GM19023 (cell line): ENCODE data around the gene CYP4F2.
"Not testable (repeated sequence)": the region's sequence is repeated elsewhere in the genome, so short reads cannot be mapped to it uniquely, and the experiment has no call there.

Experiments
- ATAC-seq: cut with Tn5 transposase; IDR thresholded peaks from one replicate; pipeline ENCODE4 v1.9.1; 2021; ENCODE audit warnings: mild to moderate bottlenecking, moderate library complexity; ENCODE audit not compliant: unreplicated experiment

CYP4F2 gene

GRCh38 chr19:15900504-15900903 lies 2.6 kb upstream of the CYP4F2 start:
- ATAC-seq: no peak

GRCh38 chr19:15900032-15900431 lies 2.2 kb upstream of the CYP4F2 start:
- ATAC-seq: not testable (repeated sequence)

GRCh38 chr19:15899561-15899960 lies 1.7 kb upstream of the CYP4F2 start:
- not testable (repeated sequence) for ATAC-seq

- no peak for ATAC-seq
Measured at GRCh38 chr19:15897026-15897737, 692 bp downstream of the CYP4F2 start.

- ATAC-seq: no peak
Measured at GRCh38 chr19:15895876-15896430, 1.9 kb downstream of the CYP4F2 start.

DNA sequence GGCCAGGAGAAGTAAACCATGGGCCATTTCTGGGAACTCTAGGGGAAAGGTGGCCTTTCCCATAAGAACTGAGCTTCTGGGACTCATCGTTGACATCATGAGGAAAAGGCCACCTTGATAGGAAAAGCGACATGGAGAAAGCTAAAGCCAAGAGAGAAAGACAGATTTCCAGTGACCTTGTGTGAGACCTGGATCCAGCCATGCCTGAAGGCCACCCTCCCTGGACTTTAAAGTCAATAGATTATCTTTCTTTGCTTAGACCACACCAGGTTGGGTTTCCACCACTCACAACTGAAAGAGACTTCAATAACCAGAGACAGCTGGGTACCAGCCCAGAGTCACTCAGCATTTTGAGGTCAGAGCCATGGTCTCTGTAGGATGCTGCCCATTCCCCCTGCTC lies 3.5 kb downstream of the CYP4F2 start:
- ATAC-seq: no peak

DNA sequence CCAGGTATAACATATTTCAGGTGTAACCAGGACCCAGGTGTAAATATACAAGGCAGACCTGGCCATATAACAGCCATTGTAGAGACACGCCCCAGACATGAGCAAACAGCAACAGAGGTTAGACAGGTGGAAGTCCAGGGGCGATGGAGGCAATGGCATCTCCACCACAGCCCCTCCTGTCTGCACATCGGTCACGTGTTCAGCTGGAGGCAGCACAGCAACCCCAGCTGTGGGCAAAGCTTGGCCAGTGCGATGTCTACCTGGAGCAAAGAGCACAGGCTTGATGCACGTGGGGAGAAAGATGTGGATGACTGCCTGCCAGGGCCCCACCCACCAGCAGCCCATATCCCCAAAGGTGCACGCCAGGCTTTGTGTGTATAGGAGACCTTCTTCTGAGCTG lies 4.4 kb downstream of the CYP4F2 start:
- ATAC-seq: no peak

- ATAC-seq: no peak
Measured at GRCh38 chr19:15892012-15892411, 5.9 kb downstream of the CYP4F2 start.

DNA sequence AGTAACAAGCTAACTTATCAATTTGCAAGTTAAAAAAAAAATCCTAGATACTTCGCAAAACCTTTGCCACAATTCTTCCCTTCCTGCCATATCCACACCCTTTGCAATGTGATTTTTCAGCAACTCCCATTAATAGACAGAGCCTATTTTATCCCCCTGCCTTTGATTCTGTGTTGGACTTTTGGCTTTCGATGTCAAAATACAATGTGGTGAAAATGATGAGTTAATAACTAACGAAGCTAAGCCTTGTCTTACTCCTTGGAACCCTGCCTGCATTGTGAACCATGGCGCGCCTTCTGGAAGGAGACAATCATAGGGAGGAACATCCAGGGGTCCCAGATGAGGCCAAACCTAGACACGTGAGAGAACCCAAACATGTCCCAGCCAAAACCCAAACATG lies 6.4 kb downstream of the CYP4F2 start:
- ATAC-seq: no peak

DNA sequence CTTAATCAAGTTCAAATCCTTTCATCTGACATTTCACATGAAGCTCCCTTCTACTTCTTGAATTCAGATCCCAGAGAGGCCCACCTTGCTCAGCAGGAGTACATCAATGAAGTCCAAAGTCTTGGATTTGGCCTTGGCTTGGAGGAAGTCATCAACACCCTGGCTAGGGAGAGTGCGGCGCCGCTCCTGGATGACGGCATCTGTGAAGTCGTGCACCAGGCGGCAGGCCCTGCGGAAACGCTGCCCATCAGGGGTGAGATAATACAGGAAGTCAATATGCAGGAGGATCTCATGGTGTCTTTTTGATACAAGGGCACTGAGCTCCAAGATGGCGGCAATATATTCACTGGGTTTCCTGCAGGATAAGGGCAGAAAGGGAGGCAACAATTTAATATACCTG lies 8.5 kb downstream of the CYP4F2 start:
- ATAC-seq: not testable (repeated sequence)

- ATAC-seq: no peak
Measured at GRCh38 chr19:15885919-15886318, 12.0 kb downstream of the CYP4F2 start.

DNA sequence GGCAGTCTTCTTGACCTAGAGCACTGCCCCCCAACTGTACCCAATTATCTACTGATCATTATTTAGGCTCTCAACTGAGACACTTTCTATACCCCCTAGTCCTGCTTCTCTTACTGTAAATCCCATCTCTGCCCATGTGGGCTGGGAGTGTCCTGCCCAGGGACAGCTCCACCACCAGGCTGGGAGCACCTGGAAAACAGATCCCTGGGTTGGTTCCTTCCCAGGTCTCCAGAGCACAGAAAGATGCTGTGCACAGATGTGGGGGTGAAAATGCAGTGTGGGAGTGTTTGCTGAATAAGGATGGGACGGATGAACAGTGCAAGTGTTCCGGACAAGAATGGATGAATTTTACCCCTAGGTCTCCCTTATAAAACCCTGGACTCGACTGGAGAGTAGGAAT lies 12.7 kb downstream of the CYP4F2 start:
- ATAC-seq: no peak

GRCh38 chr19:15883329-15883728 lies 14.5 kb downstream of the CYP4F2 start:
- ATAC-seq: not testable (repeated sequence)

DNA sequence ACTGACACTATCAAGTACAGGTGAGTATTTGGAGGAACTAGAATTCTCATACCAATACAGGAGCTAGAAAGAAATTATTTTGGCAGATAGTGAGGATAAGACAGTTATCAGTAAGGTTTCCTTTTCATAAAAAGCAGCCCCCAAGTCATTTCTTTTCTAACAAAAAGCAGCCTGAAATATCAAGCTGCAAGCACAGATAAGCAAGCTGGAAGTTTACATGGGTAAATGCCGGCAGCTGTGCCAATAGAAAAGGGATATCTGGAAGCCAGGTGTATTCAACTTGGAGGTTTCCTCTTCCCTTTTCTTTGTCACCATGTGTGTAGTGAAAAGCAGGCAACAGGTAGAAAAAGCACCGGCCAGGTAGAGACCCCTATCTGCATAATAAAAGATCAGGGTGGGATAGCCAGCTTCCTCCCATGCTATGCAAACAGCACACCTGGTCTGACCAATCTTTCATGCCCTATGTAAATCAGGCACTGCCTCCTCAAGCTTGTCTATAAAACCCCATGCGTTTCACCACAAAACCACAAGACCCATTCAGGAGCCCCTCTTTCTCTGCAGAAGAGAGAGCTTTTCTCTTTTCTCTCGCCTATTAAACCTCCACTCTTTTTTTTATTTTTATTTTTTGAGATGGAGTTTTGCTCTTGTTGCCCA lies 22.9 kb downstream of the CYP4F2 start:
- ATAC-seq: no peak

DNA sequence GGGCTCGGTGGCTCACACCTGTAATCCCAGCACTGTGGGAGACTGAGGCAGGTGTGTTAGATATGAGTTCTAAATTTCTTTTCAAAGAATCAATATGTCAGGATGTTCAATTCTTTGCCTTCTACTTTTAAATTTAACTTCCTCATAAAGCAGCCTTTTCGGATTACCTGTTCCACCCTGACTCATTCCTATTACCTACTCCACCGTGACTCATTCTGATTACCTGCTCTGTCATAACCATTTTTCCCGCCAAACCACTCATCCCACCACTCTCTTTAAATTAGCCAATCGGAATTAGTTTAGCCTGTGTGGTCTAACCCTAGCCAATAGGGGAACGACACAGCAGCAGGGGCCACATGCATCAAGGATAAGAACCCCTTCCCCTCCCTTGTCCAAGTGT lies 24.1 kb downstream of the CYP4F2 start:
- not testable (repeated sequence) for ATAC-seq

DNA sequence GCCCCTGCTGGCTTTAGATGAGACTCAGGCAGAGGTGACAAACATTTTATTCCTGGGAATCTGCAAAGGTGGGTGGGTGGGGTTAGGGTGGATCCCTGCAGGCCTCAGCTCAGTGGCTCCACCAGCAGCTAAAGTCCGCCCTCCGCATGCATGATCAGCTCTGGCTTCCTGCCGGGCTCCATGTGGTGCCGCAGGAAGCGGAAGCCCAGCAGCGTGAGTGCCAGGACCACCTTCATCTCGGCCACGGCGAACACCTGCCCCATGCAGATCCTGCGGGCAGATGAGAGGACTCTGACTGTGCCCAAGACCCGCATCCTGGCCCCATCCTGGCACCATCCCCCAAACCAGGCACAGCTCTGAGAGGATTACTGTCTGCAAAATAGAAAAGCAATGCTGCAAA lies 26.3 kb downstream of the CYP4F2 start:
- no peak for ATAC-seq

DNA sequence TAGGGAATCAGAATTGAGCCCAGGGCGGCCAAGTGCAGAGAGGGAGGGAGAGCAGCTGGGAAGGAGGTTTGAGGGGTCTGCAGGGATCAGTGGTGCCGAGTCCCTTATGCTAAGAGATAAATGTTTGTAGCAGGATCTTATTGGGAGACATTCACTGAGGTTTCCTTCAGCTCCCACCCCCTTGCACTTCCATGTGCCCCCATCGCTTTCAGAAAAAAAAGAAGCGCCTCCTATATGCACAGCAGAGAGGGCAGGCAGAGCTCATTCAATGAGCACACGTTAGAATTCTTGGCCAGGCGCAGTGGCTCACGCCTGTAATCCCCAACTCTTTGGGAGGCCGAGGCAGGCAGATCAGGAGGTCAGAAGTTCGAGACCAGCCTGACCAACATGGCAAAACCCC lies 28.0 kb downstream of the CYP4F2 start:
- ATAC-seq: no peak

- no peak for ATAC-seq
Measured at GRCh38 chr19:15869109-15869555, 28.7 kb downstream of the CYP4F2 start.

- ATAC-seq: no peak
Measured at GRCh38 chr19:15866636-15867035, 31.2 kb downstream of the CYP4F2 start.

GRCh38 chr19:15864824-15865223 lies 33.0 kb downstream of the CYP4F2 start:
- ATAC-seq: no peak

GRCh38 chr19:15863272-15863671 lies 34.6 kb downstream of the CYP4F2 start:
- no peak for ATAC-seq

DNA sequence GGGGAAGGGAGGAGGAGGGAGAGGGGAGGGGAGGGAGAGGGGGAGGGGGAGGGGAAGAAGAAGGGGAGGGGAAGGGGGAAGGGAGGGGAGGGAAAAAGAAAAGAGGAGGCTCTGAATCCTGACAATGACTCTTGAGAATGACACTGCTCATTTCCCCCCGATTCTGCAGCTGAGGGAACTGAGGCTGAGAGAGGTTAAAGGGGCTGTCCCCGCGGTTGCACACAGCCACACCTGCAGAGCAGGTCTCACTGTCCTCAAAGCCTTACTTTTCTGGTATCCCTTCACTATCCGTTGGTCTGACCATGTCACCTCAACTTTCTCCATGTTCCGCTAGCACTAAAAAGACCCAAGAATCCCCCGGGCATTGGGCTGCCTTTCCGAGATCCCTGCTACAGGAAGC lies 35.4 kb downstream of the CYP4F2 start:
- ATAC-seq: no peak
